ENCODE results near the gene PBX3.
"Not testable (repeated sequence)": the region's sequence is repeated elsewhere in the genome, so short reads cannot be mapped to it uniquely, and the experiment has no call there.

PBX3 gene

GRCh38 chr9:125811002-125811401, 63.8 kb downstream of the PBX3 start:
- Histone ChIP-seq H3K27me3 (ENCODE audit: insufficient read depth, low read length) (no peaks in the 10 kb centered on the region), H3K27ac (ENCODE audit: low read length) (no peak overlapping the region), H3K4me1 (ENCODE audit: insufficient read depth, low read length) (peaks cover 12% of the 10 kb centered on the region), H3K4me3 (ENCODE audit: low read length) (no peak overlapping the region), H3K9me3 (ENCODE audit: insufficient read depth, low read depth, low read length) (no peaks in the 10 kb centered on the region), H3K9ac (ENCODE audit: low read depth, low read length) (no peak overlapping the region), H3K36me3 (ENCODE audit: insufficient read depth, low read depth, low read length) (no peaks in the 10 kb centered on the region)

- Histone ChIP-seq H3K9ac (ENCODE audit: low read depth, low read length) (no peak overlapping the region), H3K27me3 (ENCODE audit: insufficient read depth, low read length) (no peaks in the 10 kb centered on the region), H3K9me3 (ENCODE audit: insufficient read depth, low read depth, low read length) (no peaks in the 10 kb centered on the region), H3K4me1 (ENCODE audit: insufficient read depth, low read length) (peaks cover 15% of the 10 kb centered on the region), H3K4me3 (ENCODE audit: low read length) (no peak overlapping the region), H3K27ac (ENCODE audit: low read length) (no peak overlapping the region), H3K36me3 (ENCODE audit: insufficient read depth, low read depth, low read length) (no peaks in the 10 kb centered on the region)
These were observed 65.2 kb downstream of the PBX3 start for GRCh38 chr9:125812403-125812802.

- Histone ChIP-seq H3K9me3 (ENCODE audit: insufficient read depth, low read depth, low read length) (no peaks in the 10 kb centered on the region), H3K4me1 (ENCODE audit: insufficient read depth, low read length) (peaks cover 15% of the 10 kb centered on the region), H3K4me3 (ENCODE audit: low read length) (no peak overlapping the region), H3K27ac (ENCODE audit: low read length) (no peak overlapping the region), H3K9ac (ENCODE audit: low read depth, low read length) (no peak overlapping the region), H3K27me3 (ENCODE audit: insufficient read depth, low read length) (no peaks in the 10 kb centered on the region), H3K36me3 (ENCODE audit: insufficient read depth, low read depth, low read length) (no peaks in the 10 kb centered on the region)
These were observed 68.4 kb downstream of the PBX3 start for GRCh38 chr9:125815568-125815967.

- H3K27ac ChIP-seq (ENCODE audit: low read length), result no peak overlapping the region
- H3K27me3 ChIP-seq (ENCODE audit: insufficient read depth, low read length), result no peaks in the 10 kb centered on the region
- H3K4me3 ChIP-seq (ENCODE audit: low read length), result no peak overlapping the region
- no peak overlapping the region for H3K9ac ChIP-seq (ENCODE audit: low read depth, low read length)
- no peaks in the 10 kb centered on the region for H3K36me3 ChIP-seq (ENCODE audit: insufficient read depth, low read depth, low read length)
- no peaks in the 10 kb centered on the region for H3K9me3 ChIP-seq (ENCODE audit: insufficient read depth, low read depth, low read length)
- peaks cover 15% of the 10 kb centered on the region for H3K4me1 ChIP-seq (ENCODE audit: insufficient read depth, low read length)
These were observed 69.1 kb downstream of the PBX3 start for GRCh38 chr9:125816321-125816720.

GRCh38 chr9:125820100-125820804, 73.1 kb downstream of the PBX3 start:
- H3K27ac ChIP-seq (ENCODE audit: low read length), result no peak overlapping the region
- no peaks in the 10 kb centered on the region for H3K27me3 ChIP-seq (ENCODE audit: insufficient read depth, low read length)
- no peaks in the 10 kb centered on the region for H3K9me3 ChIP-seq (ENCODE audit: insufficient read depth, low read depth, low read length)
- no peak overlapping the region for H3K9ac ChIP-seq (ENCODE audit: low read depth, low read length)
- no peaks in the 10 kb centered on the region for H3K36me3 ChIP-seq (ENCODE audit: insufficient read depth, low read depth, low read length)
- peaks cover 11% of the 10 kb centered on the region for H3K4me1 ChIP-seq (ENCODE audit: insufficient read depth, low read length)
- no peak overlapping the region for H3K4me3 ChIP-seq (ENCODE audit: low read length)

- Histone ChIP-seq H3K27me3 (ENCODE audit: insufficient read depth, low read length) (no peaks in the 10 kb centered on the region), H3K9ac (ENCODE audit: low read depth, low read length) (no peak overlapping the region), H3K4me3 (ENCODE audit: low read length) (no peak overlapping the region), H3K27ac (ENCODE audit: low read length) (no peak overlapping the region), H3K36me3 (ENCODE audit: insufficient read depth, low read depth, low read length) (no peaks in the 10 kb centered on the region), H3K4me1 (ENCODE audit: insufficient read depth, low read length) (0 out of 2 replicates have a peak, but pooled peaks cover 3% of the 10 kb centered on the region), H3K9me3 (ENCODE audit: insufficient read depth, low read depth, low read length) (no peaks in the 10 kb centered on the region)
These were observed 73.9 kb downstream of the PBX3 start for GRCh38 chr9:125821078-125821477.

GRCh38 chr9:125822160-125822559, 75.0 kb downstream of the PBX3 start:
- no peak overlapping the region for H3K27ac ChIP-seq (ENCODE audit: low read length)
- no peaks in the 10 kb centered on the region for H3K9me3 ChIP-seq (ENCODE audit: insufficient read depth, low read depth, low read length)
- no peak overlapping the region for H3K9ac ChIP-seq (ENCODE audit: low read depth, low read length)
- no peaks in the 10 kb centered on the region for H3K27me3 ChIP-seq (ENCODE audit: insufficient read depth, low read length)
- no peaks in the 10 kb centered on the region for H3K36me3 ChIP-seq (ENCODE audit: insufficient read depth, low read depth, low read length)
- no peak overlapping the region for H3K4me3 ChIP-seq (ENCODE audit: low read length)
- no peaks in the 10 kb centered on the region for H3K4me1 ChIP-seq (ENCODE audit: insufficient read depth, low read length)

GRCh38 chr9:125822902-125823301, 75.7 kb downstream of the PBX3 start:
- no peak overlapping the region for H3K9ac ChIP-seq (ENCODE audit: low read depth, low read length)
- H3K4me3 ChIP-seq (ENCODE audit: low read length), result no peak overlapping the region
- H3K9me3 ChIP-seq (ENCODE audit: insufficient read depth, low read depth, low read length), result no peaks in the 10 kb centered on the region
- H3K4me1 ChIP-seq (ENCODE audit: insufficient read depth, low read length), result no peaks in the 10 kb centered on the region
- H3K36me3 ChIP-seq (ENCODE audit: insufficient read depth, low read depth, low read length), result no peaks in the 10 kb centered on the region
- no peak overlapping the region for H3K27ac ChIP-seq (ENCODE audit: low read length)
- no peaks in the 10 kb centered on the region for H3K27me3 ChIP-seq (ENCODE audit: insufficient read depth, low read length)

- not testable (repeated sequence) for H3K9ac ChIP-seq (ENCODE audit: low read depth, low read length); H3K4me3 ChIP-seq (ENCODE audit: low read length); H3K27ac ChIP-seq (ENCODE audit: low read length); H3K36me3 ChIP-seq (ENCODE audit: insufficient read depth, low read depth, low read length); H3K9me3 ChIP-seq (ENCODE audit: insufficient read depth, low read depth, low read length); H3K27me3 ChIP-seq (ENCODE audit: insufficient read depth, low read length); H3K4me1 ChIP-seq (ENCODE audit: insufficient read depth, low read length)
These were observed 76.8 kb downstream of the PBX3 start for GRCh38 chr9:125823874-125824406.

- H3K4me1 ChIP-seq (ENCODE audit: insufficient read depth, low read length), result no peaks in the 10 kb centered on the region
- H3K36me3 ChIP-seq (ENCODE audit: insufficient read depth, low read depth, low read length), result no peaks in the 10 kb centered on the region
These were observed 78.6 kb downstream of the PBX3 start for GRCh38 chr9:125825762-125826161.

GRCh38 chr9:125826850-125827249, 79.7 kb downstream of the PBX3 start:
- no peaks in the 10 kb centered on the region for H3K27me3 ChIP-seq (ENCODE audit: insufficient read depth, low read length)
- H3K36me3 ChIP-seq (ENCODE audit: insufficient read depth, low read depth, low read length), result no peaks in the 10 kb centered on the region
- H3K9ac ChIP-seq (ENCODE audit: low read depth, low read length), result no peak overlapping the region
- no peaks in the 10 kb centered on the region for H3K9me3 ChIP-seq (ENCODE audit: insufficient read depth, low read depth, low read length)
- H3K4me1 ChIP-seq (ENCODE audit: insufficient read depth, low read length), result no peaks in the 10 kb centered on the region
- H3K4me3 ChIP-seq (ENCODE audit: low read length), result no peak overlapping the region
- H3K27ac ChIP-seq (ENCODE audit: low read length), result no peak overlapping the region

More at GRCh38 chr9:125825762-125826161, 78.6 kb downstream of the PBX3 start:
- H3K27me3 ChIP-seq (ENCODE audit: insufficient read depth, low read length), result no peaks in the 10 kb centered on the region
- H3K9me3 ChIP-seq (ENCODE audit: insufficient read depth, low read depth, low read length), result no peaks in the 10 kb centered on the region
- H3K27ac ChIP-seq (ENCODE audit: low read length), result no peak overlapping the region
- H3K9ac ChIP-seq (ENCODE audit: low read depth, low read length), result no peak overlapping the region
- no peak overlapping the region for H3K4me3 ChIP-seq (ENCODE audit: low read length)

GRCh38 chr9:125829743-125830142, 82.6 kb downstream of the PBX3 start:
- Histone ChIP-seq H3K27ac (ENCODE audit: low read length) (no peak overlapping the region), H3K9ac (ENCODE audit: low read depth, low read length) (no peak overlapping the region), H3K4me3 (ENCODE audit: low read length) (no peak overlapping the region), H3K9me3 (ENCODE audit: insufficient read depth, low read depth, low read length) (no peaks in the 10 kb centered on the region), H3K4me1 (ENCODE audit: insufficient read depth, low read length) (no peaks in the 10 kb centered on the region), H3K36me3 (ENCODE audit: insufficient read depth, low read depth, low read length) (no peaks in the 10 kb centered on the region), H3K27me3 (ENCODE audit: insufficient read depth, low read length) (no peaks in the 10 kb centered on the region)

Measured in iPS-20b (cell line).